Measurements from ENCODE around the gene SLC25A42.
A peak's percentile ranks its signal among the peaks of the same experiment; 100 is the strongest.

The SLC25A42 gene

DNA sequence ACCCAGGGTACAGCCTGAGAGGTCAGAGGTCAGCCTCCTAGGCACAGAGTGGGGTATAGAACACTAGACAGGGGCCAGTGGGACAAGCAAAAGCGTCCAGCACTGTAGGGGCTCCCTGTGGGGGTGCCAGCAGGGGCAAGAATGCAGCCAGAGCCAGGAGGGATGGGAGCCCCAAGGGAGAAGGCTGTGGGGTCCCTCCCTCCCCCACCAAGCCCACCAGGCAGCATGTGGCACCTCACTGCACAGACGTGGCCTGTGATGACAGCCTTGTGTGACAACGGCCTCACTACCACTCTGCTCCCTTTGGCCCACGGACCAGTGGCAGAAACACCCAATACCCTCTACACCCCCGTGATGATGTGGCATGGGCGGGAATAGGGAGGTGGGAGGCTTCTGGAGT is 20.3 kb upstream of the SLC25A42 start:
- Histone ChIP-seq H2BK5ac (ENCODE audit: low read depth, low read length, poor library complexity) (no peak overlapping the region), H2BK12ac (ENCODE audit: low read length) (no peak overlapping the region), H4K12ac (ENCODE audit: low read depth, low read length) (no peak overlapping the region), H3K23ac (ENCODE audit: low read length) (no peak overlapping the region), H3K79me2 (ENCODE audit: control insufficient read depth, insufficient read depth, low read length, poor library complexity) (no peaks in the 10 kb centered on the region), H3K9ac (ENCODE audit: low read length) (no peak overlapping the region), H3K18ac (ENCODE audit: low read length) (no peak overlapping the region), H3K4ac (ENCODE audit: low read depth, low read length) (no peak overlapping the region), H3K79me1 (ENCODE audit: low read length) (no peaks in the 10 kb centered on the region), H3K9me3 (ENCODE audit: insufficient read depth, low read depth, low read length) (no peaks in the 10 kb centered on the region), H3K14ac (ENCODE audit: low read length) (no peak overlapping the region), H3K4me3 (ENCODE audit: low read depth, low read length) (peak overlapping the region; percentile 14), H4K8ac (ENCODE audit: low read depth, low read length) (no peak overlapping the region), H2AK5ac (ENCODE audit: low read length) (no peak overlapping the region), H3K27ac (ENCODE audit: low read depth, low read length) (no peak overlapping the region), H3K4me1 (ENCODE audit: control insufficient read depth in 1 of 2, insufficient read depth in 2 of 2, low read length in 2 of 2) (no peaks in the 10 kb centered on the region), H4K91ac (ENCODE audit: low read depth, low read length) (no peak overlapping the region), H2BK120ac (ENCODE audit: insufficient read depth, low read length, poor library complexity) (no peak overlapping the region), H3K36me3 (ENCODE audit: control insufficient read depth in 1 of 2, insufficient read depth in 2 of 2, low read length in 2 of 2) (peaks cover 20 to 32% of the 10 kb centered on the region in 2 experiments), H3K27me3 (ENCODE audit: insufficient read depth, low read length) (no peaks in the 10 kb centered on the region), H3K4me2 (ENCODE audit: low read length) (no peak overlapping the region), H2AFZ (ENCODE audit: insufficient read depth, low read length, poor library complexity) (no peak overlapping the region)
- no CpG with 5 or more reads among the region's 6 CpGs for WGBS (ENCODE audit: extremely low coverage, insufficient coverage, insufficient read length)
- DNase-seq: no peak

DNA sequence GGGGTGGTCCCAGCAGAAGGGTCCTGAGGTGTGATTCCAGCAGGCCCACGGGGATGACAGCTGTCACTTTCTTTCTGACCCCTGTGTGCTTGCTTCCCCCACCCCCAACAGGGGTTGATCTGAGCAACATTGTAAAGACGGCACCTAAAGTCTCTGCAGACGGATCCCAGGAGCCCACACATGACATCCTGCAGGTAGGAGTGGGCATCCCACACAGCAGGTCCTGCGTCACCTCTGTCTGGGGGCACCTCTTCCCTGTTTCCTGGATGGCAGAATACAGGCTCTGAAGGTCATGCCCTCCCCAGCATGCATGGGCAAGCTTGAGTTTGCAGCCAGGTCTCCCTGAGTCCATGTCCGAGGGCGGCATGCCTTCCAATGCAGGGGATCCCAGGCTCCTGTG is 19.9 kb upstream of the SLC25A42 start:
- H2BK12ac ChIP-seq (ENCODE audit: low read length): no peak overlapping the region
- H3K4me1 ChIP-seq (ENCODE audit: control insufficient read depth in 1 of 2, insufficient read depth in 2 of 2, low read length in 2 of 2): no peaks in the 10 kb centered on the region
- no peak overlapping the region for H2AFZ ChIP-seq (ENCODE audit: insufficient read depth, low read length, poor library complexity)

GRCh38 chr19:19049406-19049805 is 14.4 kb upstream of the SLC25A42 start:
- H3K18ac ChIP-seq (ENCODE audit: low read length): no peak overlapping the region
- no peak overlapping the region for H3K4me2 ChIP-seq (ENCODE audit: low read length)
- H2BK12ac ChIP-seq (ENCODE audit: low read length): no peak overlapping the region
- no peak overlapping the region for H2BK5ac ChIP-seq (ENCODE audit: low read depth, low read length, poor library complexity)
- no peaks in the 10 kb centered on the region for H3K79me1 ChIP-seq (ENCODE audit: low read length)
- no peak overlapping the region for H3K4ac ChIP-seq (ENCODE audit: low read depth, low read length)
- H3K14ac ChIP-seq (ENCODE audit: low read length): no peak overlapping the region
- no peaks in the 10 kb centered on the region for H3K27me3 ChIP-seq (ENCODE audit: insufficient read depth, low read length)
- no peak overlapping the region for H3K9ac ChIP-seq (ENCODE audit: low read length)
- no peak for DNase-seq
- no peak overlapping the region for H3K23ac ChIP-seq (ENCODE audit: low read length)
- H2AK5ac ChIP-seq (ENCODE audit: low read length): no peak overlapping the region
- H3K79me2 ChIP-seq (ENCODE audit: control insufficient read depth, insufficient read depth, low read length, poor library complexity): no peaks in the 10 kb centered on the region
- H4K12ac ChIP-seq (ENCODE audit: low read depth, low read length): no peak overlapping the region
- H3K9me3 ChIP-seq (ENCODE audit: insufficient read depth, low read depth, low read length): peaks cover 1% of the 10 kb centered on the region
- H4K8ac ChIP-seq (ENCODE audit: low read depth, low read length): no peak overlapping the region
- no CpG with 5 or more reads among the region's 2 CpGs for WGBS (ENCODE audit: extremely low coverage, insufficient coverage, insufficient read length)
- no peak overlapping the region for H4K91ac ChIP-seq (ENCODE audit: low read depth, low read length)
- no peak overlapping the region for H3K4me3 ChIP-seq (ENCODE audit: low read depth, low read length)
- no peak overlapping the region for H2AFZ ChIP-seq (ENCODE audit: insufficient read depth, low read length, poor library complexity)
- H2BK120ac ChIP-seq (ENCODE audit: insufficient read depth, low read length, poor library complexity): no peak overlapping the region
- no peak overlapping the region for H3K27ac ChIP-seq (ENCODE audit: low read depth, low read length)
- peaks cover 28 to 38% of the 10 kb centered on the region in 2 experiments for H3K36me3 ChIP-seq (ENCODE audit: control insufficient read depth in 1 of 2, insufficient read depth in 2 of 2, low read length in 2 of 2)
- H3K4me1 ChIP-seq (ENCODE audit: control insufficient read depth in 1 of 2, insufficient read depth in 2 of 2, low read length in 2 of 2): no peaks in the 10 kb centered on the region

More for the DNA sequence above, 19.9 kb upstream of the SLC25A42 start:
- Histone ChIP-seq H3K23ac (ENCODE audit: low read length) (no peak overlapping the region), H3K9me3 (ENCODE audit: insufficient read depth, low read depth, low read length) (no peaks in the 10 kb centered on the region), H3K36me3 (ENCODE audit: control insufficient read depth in 1 of 2, insufficient read depth in 2 of 2, low read length in 2 of 2) (peaks cover 20 to 32% of the 10 kb centered on the region in 2 experiments), H3K79me2 (ENCODE audit: control insufficient read depth, insufficient read depth, low read length, poor library complexity) (no peaks in the 10 kb centered on the region), H2AK5ac (ENCODE audit: low read length) (no peak overlapping the region), H3K4ac (ENCODE audit: low read depth, low read length) (no peak overlapping the region), H3K27ac (ENCODE audit: low read depth, low read length) (no peak overlapping the region), H3K27me3 (ENCODE audit: insufficient read depth, low read length) (no peaks in the 10 kb centered on the region), H3K18ac (ENCODE audit: low read length) (no peak overlapping the region), H4K8ac (ENCODE audit: low read depth, low read length) (no peak overlapping the region), H3K14ac (ENCODE audit: low read length) (no peak overlapping the region), H2BK5ac (ENCODE audit: low read depth, low read length, poor library complexity) (no peak overlapping the region), H3K9ac (ENCODE audit: low read length) (no peak overlapping the region), H4K12ac (ENCODE audit: low read depth, low read length) (no peak overlapping the region), H3K4me2 (ENCODE audit: low read length) (no peak overlapping the region), H3K79me1 (ENCODE audit: low read length) (no peaks in the 10 kb centered on the region), H4K91ac (ENCODE audit: low read depth, low read length) (no peak overlapping the region), H2BK120ac (ENCODE audit: insufficient read depth, low read length, poor library complexity) (no peak overlapping the region), H3K4me3 (ENCODE audit: low read depth, low read length) (no peak overlapping the region)
- WGBS (ENCODE audit: extremely low coverage, insufficient coverage, insufficient read length): no CpG with 5 or more reads among the region's 6 CpGs
- DNase-seq: no peak

DNA sequence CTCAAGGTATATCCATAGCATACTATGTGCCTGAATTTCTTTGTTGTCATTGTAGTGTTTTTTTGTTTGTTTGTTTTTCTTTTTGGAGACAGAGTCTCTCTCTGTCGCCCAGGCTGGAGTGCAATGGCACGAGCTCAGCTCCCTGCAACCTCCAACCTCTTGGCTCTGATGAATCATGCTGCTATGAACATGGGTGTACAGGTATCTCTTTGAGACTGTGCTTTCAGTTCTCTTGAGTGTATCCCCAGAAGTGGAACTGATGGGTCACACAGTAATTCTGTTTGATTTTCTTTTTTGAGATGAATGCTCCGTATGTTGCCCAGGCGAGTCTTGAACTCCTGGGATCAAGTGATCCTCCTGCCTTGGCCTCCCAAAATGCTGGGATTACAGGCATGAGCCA is 13.7 kb upstream of the SLC25A42 start:
- Histone ChIP-seq H3K9ac (ENCODE audit: low read length) (no peak overlapping the region), H3K18ac (ENCODE audit: low read length) (no peak overlapping the region), H2BK5ac (ENCODE audit: low read depth, low read length, poor library complexity) (no peak overlapping the region), H3K27me3 (ENCODE audit: insufficient read depth, low read length) (no peaks in the 10 kb centered on the region), H3K4me2 (ENCODE audit: low read length) (no peak overlapping the region), H4K91ac (ENCODE audit: low read depth, low read length) (no peak overlapping the region), H3K9me3 (ENCODE audit: insufficient read depth, low read depth, low read length) (peaks cover 1% of the 10 kb centered on the region), H2BK12ac (ENCODE audit: low read length) (no peak overlapping the region), H4K8ac (ENCODE audit: low read depth, low read length) (no peak overlapping the region), H3K23ac (ENCODE audit: low read length) (no peak overlapping the region), H3K27ac (ENCODE audit: low read depth, low read length) (no peak overlapping the region), H3K14ac (ENCODE audit: low read length) (no peak overlapping the region), H3K79me1 (ENCODE audit: low read length) (no peaks in the 10 kb centered on the region), H3K36me3 (ENCODE audit: control insufficient read depth in 1 of 2, insufficient read depth in 2 of 2, low read length in 2 of 2) (peaks cover 32 to 40% of the 10 kb centered on the region in 2 experiments), H3K4me1 (ENCODE audit: control insufficient read depth in 1 of 2, insufficient read depth in 2 of 2, low read length in 2 of 2) (no peaks in the 10 kb centered on the region), H4K12ac (ENCODE audit: low read depth, low read length) (no peak overlapping the region), H2BK120ac (ENCODE audit: insufficient read depth, low read length, poor library complexity) (no peak overlapping the region), H3K4ac (ENCODE audit: low read depth, low read length) (no peak overlapping the region), H2AK5ac (ENCODE audit: low read length) (no peak overlapping the region), H3K79me2 (ENCODE audit: control insufficient read depth, insufficient read depth, low read length, poor library complexity) (no peaks in the 10 kb centered on the region), H2AFZ (ENCODE audit: insufficient read depth, low read length, poor library complexity) (no peak overlapping the region), H3K4me3 (ENCODE audit: low read depth, low read length) (no peak overlapping the region)
- no CpG with 5 or more reads among the region's 4 CpGs for WGBS (ENCODE audit: extremely low coverage, insufficient coverage, insufficient read length)
- DNase-seq: no peak

All from trophoblast cell (in vitro differentiated cells and primary cell).